Naive B cell (primary cell): ENCODE measurements around the gene TMEM183A. TPM values are rescaled to one million over a fixed set of nuclear protein-coding genes. Genes with fewer than 3 reads are reported as not detected.
"Not testable (repeated sequence)": the region's sequence is repeated elsewhere in the genome, so short reads cannot be mapped to it uniquely, and the experiment has no call there.

Experiments
- ATAC-seq, 2 donors: fragments of 150-1000 bp; cut with Tn5 transposase; 2 replicates each; pipeline ENCODE4 v1.10.0; 2021; ENCODE audit warnings: low read depth in 2 of 2, mild to moderate bottlenecking in 2 of 2, moderate library complexity in 2 of 2
- DNase-seq: peaks from one replicate; pipeline ENCODE4 v3.0.0; 2022
- H3K27ac Mint-ChIP-seq, 6 donors: one replicate each; pipeline ENCODE4 v1.8.0; 2020 to 2022; ENCODE audit warnings: mild to moderate bottlenecking in 6 of 6, mixed read lengths in 6 of 6, moderate library complexity in 5 of 6, inconsistent platforms in 2 of 6
- H3K27me3 Mint-ChIP-seq, 3 donors: one replicate each; pipeline ENCODE4 v1.8.0; 2021 to 2022; ENCODE audit warnings: mixed read lengths in 3 of 3, mild to moderate bottlenecking in 1 of 3
- H3K36me3 Mint-ChIP-seq, 2 donors: one replicate each; pipeline ENCODE4 v1.8.0; 2020 to 2022; ENCODE audit warnings: mixed read lengths in 2 of 2, inconsistent platforms in 1 of 2, mild to moderate bottlenecking in 1 of 2
- H3K4me1 Mint-ChIP-seq, 3 donors: one replicate each; pipeline ENCODE4 v1.8.0; 2020 to 2022; ENCODE audit warnings: mixed read lengths in 3 of 3, inconsistent platforms in 1 of 3, mild to moderate bottlenecking in 1 of 3, moderate library complexity in 1 of 3
- H3K4me3 Mint-ChIP-seq, 8 donors: one replicate each; pipeline ENCODE4 v1.8.0; 2020 to 2022; ENCODE audit warnings: mild to moderate bottlenecking in 8 of 8, mixed read lengths in 8 of 8, moderate library complexity in 8 of 8, inconsistent platforms in 2 of 8
- H3K9me3 Mint-ChIP-seq, 7 donors: one replicate each; pipeline ENCODE4 v1.8.0; 2020 to 2022; ENCODE audit warnings: mixed read lengths in 7 of 7, mild to moderate bottlenecking in 5 of 7, inconsistent platforms in 2 of 7, moderate library complexity in 1 of 7
- polyA plus RNA-seq, 6 donors: library from polyadenylated mRNA; unstranded; fragments of 300-500 nt; fragmentation: Illumina TruSeq; gene quantifications; one replicate each; pipeline ENCODE4 v1.2.3, GENCODE V29; 2021; ENCODE audit warnings: low read depth in 6 of 6

The TMEM183A gene
- polyA plus RNA-seq, 6 donors from 2014 or later: 41.0 to 60.3 (median 54.9) TPM

- Mint-ChIP-seq H3K4me1 (peaks cover 33 to 60% (median 51%) of the 10 kb centered on the region in 3 donors), H3K27ac (peak overlapping the region; percentile 56 to 98 (median 94)), H3K4me3 (peak overlapping the region; percentile 79 to 95 (median 92)), H3K27me3 (no peaks in the 10 kb centered on the region), H3K36me3 (peaks cover 0 to 2% of the 10 kb centered on the region in 2 donors), H3K9me3 (no peaks in the 10 kb centered on the region)
- peak; percentile 87 for DNase-seq
- peak; percentile 89 to 90 for ATAC-seq
Measured at GRCh38 chr1:202968895-202969295, 38.3 kb upstream of the TMEM183A start.

- H3K36me3 Mint-ChIP-seq: no peaks in the 10 kb centered on the region
- no peak for DNase-seq
- no peak overlapping the region for H3K4me3 Mint-ChIP-seq
- no peak for ATAC-seq
- H3K9me3 Mint-ChIP-seq: no peaks in the 10 kb centered on the region
- peaks cover 22 to 37% (median 33%) of the 10 kb centered on the region in 3 donors for H3K4me1 Mint-ChIP-seq
- H3K27me3 Mint-ChIP-seq: peaks cover 0 to 8% (median 6%) of the 10 kb centered on the region in 3 donors
- H3K27ac Mint-ChIP-seq: no peak overlapping the region
Measured at GRCh38 chr1:202972046-202972445, 35.1 kb upstream of the TMEM183A start.

GRCh38 chr1:202974856-202975255 lies 32.3 kb upstream of the TMEM183A start:
- no peaks in the 10 kb centered on the region for H3K9me3 Mint-ChIP-seq
- no peak for DNase-seq

GRCh38 chr1:202976633-202977032 lies 30.5 kb upstream of the TMEM183A start:
- Mint-ChIP-seq H3K4me3 (no peak overlapping the region), H3K27me3 (peaks cover 0 to 24% (median 20%) of the 10 kb centered on the region in 3 donors), H3K27ac (no peak overlapping the region), H3K4me1 (peaks cover 0 to 4% (median 1%) of the 10 kb centered on the region in 3 donors), H3K36me3 (no peaks in the 10 kb centered on the region), H3K9me3 (no peaks in the 10 kb centered on the region)
- no peak for DNase-seq
- ATAC-seq: no peak

More at GRCh38 chr1:202974856-202975255, 32.3 kb upstream of the TMEM183A start:
- Mint-ChIP-seq H3K36me3 (no peaks in the 10 kb centered on the region), H3K4me1 (peaks cover 5 to 16% (median 9%) of the 10 kb centered on the region in 3 donors), H3K4me3 (no peak overlapping the region), H3K27me3 (peaks cover 0 to 20% (median 14%) of the 10 kb centered on the region in 3 donors), H3K27ac (no peak overlapping the region)
- ATAC-seq: no peak

- Mint-ChIP-seq H3K9me3 (no peaks in the 10 kb centered on the region), H3K36me3 (no peaks in the 10 kb centered on the region), H3K27ac (no peak overlapping the region), H3K27me3 (peaks cover 0 to 24% (median 20%) of the 10 kb centered on the region in 3 donors), H3K4me3 (no peak overlapping the region), H3K4me1 (peaks cover 0 to 13% (median 6%) of the 10 kb centered on the region in 3 donors)
- ATAC-seq (no peak), DNase-seq (no peak)
Measured at GRCh38 chr1:202979459-202979858, 27.7 kb upstream of the TMEM183A start.

GRCh38 chr1:202981939-202982338 lies 25.2 kb upstream of the TMEM183A start:
- Mint-ChIP-seq H3K4me3 (peak overlapping the region in 1 of 8 donors; percentile 8), H3K27ac (peak overlapping the region in 2 of 6 donors; percentile 32 to 91), H3K36me3 (no peaks in the 10 kb centered on the region), H3K27me3 (peaks cover 0 to 18% (median 12%) of the 10 kb centered on the region in 3 donors), H3K4me1 (peaks cover 0 to 13% (median 12%) of the 10 kb centered on the region in 3 donors), H3K9me3 (no peaks in the 10 kb centered on the region)
- DNase-seq (no peak), ATAC-seq (no peak)

GRCh38 chr1:202982715-202983430 lies 24.3 kb upstream of the TMEM183A start:
- peaks cover 0 to 18% (median 10%) of the 10 kb centered on the region in 3 donors for H3K27me3 Mint-ChIP-seq
- H3K36me3 Mint-ChIP-seq: no peaks in the 10 kb centered on the region
- peak overlapping the region in 1 of 6 donors; percentile 69 for H3K27ac Mint-ChIP-seq
- no peak for ATAC-seq
- no peak for DNase-seq
- no peak overlapping the region for H3K4me3 Mint-ChIP-seq
- no peaks in the 10 kb centered on the region for H3K9me3 Mint-ChIP-seq
- H3K4me1 Mint-ChIP-seq: peaks cover under 1 to 16% (median 12%) of the 10 kb centered on the region in 3 donors

GRCh38 chr1:202986120-202986519 lies 21.1 kb upstream of the TMEM183A start:
- H3K27ac Mint-ChIP-seq, H3K36me3 Mint-ChIP-seq, ATAC-seq, H3K9me3 Mint-ChIP-seq, H3K27me3 Mint-ChIP-seq, DNase-seq: not testable (repeated sequence)
- Mint-ChIP-seq H3K4me1 (peaks cover 24 to 47% (median 42%) of the 10 kb centered on the region in 3 donors), H3K4me3 (peak overlapping the region in 1 of 8 donors; percentile 7)

GRCh38 chr1:202987255-202987654 lies 19.9 kb upstream of the TMEM183A start:
- ATAC-seq: no peak
- Mint-ChIP-seq H3K27ac (no peak overlapping the region), H3K9me3 (peaks cover 0 to 10% (median 2%) of the 10 kb centered on the region in 7 donors), H3K36me3 (peaks cover 0 to 7% of the 10 kb centered on the region in 2 donors), H3K27me3 (no peaks in the 10 kb centered on the region), H3K4me1 (peaks cover 24 to 51% (median 46%) of the 10 kb centered on the region in 3 donors), H3K4me3 (no peak overlapping the region)
- DNase-seq: no peak

GRCh38 chr1:202987922-202988583 lies 19.1 kb upstream of the TMEM183A start:
- peak overlapping the region in 1 of 8 donors; percentile 55 for H3K4me3 Mint-ChIP-seq
- ATAC-seq (no peak), DNase-seq (no peak)
- peak overlapping the region in 2 of 6 donors; percentile 32 to 61 for H3K27ac Mint-ChIP-seq
- peaks cover 0 to 7% of the 10 kb centered on the region in 2 donors for H3K36me3 Mint-ChIP-seq
- peaks cover 0 to 10% (median 2%) of the 10 kb centered on the region in 7 donors for H3K9me3 Mint-ChIP-seq
- peaks cover 24 to 46% (median 46%) of the 10 kb centered on the region in 3 donors for H3K4me1 Mint-ChIP-seq
- no peaks in the 10 kb centered on the region for H3K27me3 Mint-ChIP-seq

- H3K9me3 Mint-ChIP-seq: peaks cover 0 to 10% (median 2%) of the 10 kb centered on the region in 7 donors
- peaks cover 0 to 7% of the 10 kb centered on the region in 2 donors for H3K36me3 Mint-ChIP-seq
- peak overlapping the region; percentile 41 to 96 (median 83) for H3K27ac Mint-ChIP-seq
- H3K27me3 Mint-ChIP-seq: no peaks in the 10 kb centered on the region
- H3K4me3 Mint-ChIP-seq: peak overlapping the region in 7 of 8 donors; percentile 43 to 73 (median 61)
- peaks cover 24 to 46% (median 46%) of the 10 kb centered on the region in 3 donors for H3K4me1 Mint-ChIP-seq
- ATAC-seq: peak in 1 of 2 donors; percentile 40
- no peak for DNase-seq
Measured at GRCh38 chr1:202989879-202990278, 17.3 kb upstream of the TMEM183A start.

GRCh38 chr1:202991112-202991511 lies 16.1 kb upstream of the TMEM183A start:
- no peaks in the 10 kb centered on the region for H3K27me3 Mint-ChIP-seq
- H3K4me1 Mint-ChIP-seq: peaks cover 24 to 46% (median 46%) of the 10 kb centered on the region in 3 donors
- peaks cover 0 to 10% (median 2%) of the 10 kb centered on the region in 7 donors for H3K9me3 Mint-ChIP-seq
- peak overlapping the region in 4 of 8 donors; percentile 47 to 73 (median 61) for H3K4me3 Mint-ChIP-seq
- peak overlapping the region in 4 of 6 donors; percentile 39 to 88 (median 70) for H3K27ac Mint-ChIP-seq
- no peak for DNase-seq
- H3K36me3 Mint-ChIP-seq: peaks cover 0 to 7% of the 10 kb centered on the region in 2 donors
- no peak for ATAC-seq

GRCh38 chr1:202994756-202995155 lies 12.4 kb upstream of the TMEM183A start:
- peaks cover 21 to 36% (median 36%) of the 10 kb centered on the region in 3 donors for H3K4me1 Mint-ChIP-seq
- peaks cover 0 to 10% (median 1%) of the 10 kb centered on the region in 7 donors for H3K9me3 Mint-ChIP-seq
- H3K36me3 Mint-ChIP-seq: peaks cover 0 to 7% of the 10 kb centered on the region in 2 donors
- ATAC-seq (no peak), DNase-seq (no peak)
- no peak overlapping the region for H3K4me3 Mint-ChIP-seq
- no peaks in the 10 kb centered on the region for H3K27me3 Mint-ChIP-seq
- no peak overlapping the region for H3K27ac Mint-ChIP-seq
